Epidermal melanocyte (primary cell): Measurements from ENCODE around the gene ENTPD8.
"Not testable (repeated sequence)": the region's sequence is repeated elsewhere in the genome, so short reads cannot be mapped to it uniquely, and the experiment has no call there.

Experiments
- DNase-seq: peaks from one replicate; pipeline ENCODE4 v3.0.0; 2011; ENCODE audit warnings: low spot score; ENCODE audit not compliant: insufficient read length

The ENTPD8 gene

DNA sequence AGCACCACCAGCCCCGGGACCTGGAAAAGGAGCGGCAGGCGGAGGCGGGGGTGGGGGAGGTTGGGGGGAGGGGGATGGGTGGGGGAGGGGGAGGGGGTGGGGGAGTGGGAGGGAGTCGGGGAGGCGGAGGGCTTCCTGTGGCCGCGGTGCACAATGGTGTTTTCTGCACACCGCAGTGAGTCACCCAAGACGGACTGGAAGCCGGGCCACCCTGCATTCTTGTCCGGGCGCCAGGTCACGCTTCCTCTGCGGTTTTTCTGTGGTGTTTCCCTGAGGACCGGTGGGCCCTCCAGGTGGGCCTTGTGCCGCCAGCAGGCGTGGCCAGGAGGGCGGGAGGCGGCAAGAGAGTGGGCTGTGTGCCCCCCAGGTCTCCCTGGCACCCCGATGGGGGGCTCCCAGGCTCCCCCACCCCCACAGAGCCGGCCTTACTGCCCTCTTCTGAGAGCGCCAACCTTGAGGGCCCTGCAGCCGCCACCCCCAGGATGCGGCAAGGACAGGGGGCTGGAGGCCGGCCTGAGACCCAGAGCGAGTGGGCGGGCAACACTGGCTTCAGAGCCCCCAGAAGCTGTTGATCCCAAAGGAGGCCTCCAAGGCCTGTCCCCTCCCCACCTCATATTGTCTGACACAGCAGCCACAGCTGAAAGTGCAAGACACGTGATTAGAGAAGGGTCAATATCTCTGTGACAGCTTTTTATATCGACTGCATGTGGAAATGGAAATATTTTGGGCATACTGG lies 29.3 kb downstream of the ENTPD8 start:
- no peak for DNase-seq

DNA sequence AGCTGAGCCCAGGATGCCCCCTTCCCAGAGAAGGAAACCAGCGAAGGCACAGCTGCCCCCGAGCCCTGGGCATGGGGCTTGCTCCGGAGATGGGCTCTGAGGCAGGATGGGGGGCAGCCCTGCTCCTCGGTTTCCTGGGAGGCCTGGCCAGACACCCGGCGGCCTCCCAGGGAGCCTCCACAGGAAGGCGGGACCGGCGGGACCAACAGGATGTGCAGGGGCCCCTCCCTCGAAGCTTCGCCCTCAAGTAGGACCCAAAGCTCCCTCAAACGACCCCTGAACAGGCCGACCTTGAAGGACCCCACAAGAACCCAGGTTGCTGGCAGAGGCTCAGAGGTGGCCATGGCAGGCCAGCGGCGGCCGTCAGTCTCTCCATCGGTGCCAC lies 29.9 kb downstream of the ENTPD8 start:
- DNase-seq: no peak

DNA sequence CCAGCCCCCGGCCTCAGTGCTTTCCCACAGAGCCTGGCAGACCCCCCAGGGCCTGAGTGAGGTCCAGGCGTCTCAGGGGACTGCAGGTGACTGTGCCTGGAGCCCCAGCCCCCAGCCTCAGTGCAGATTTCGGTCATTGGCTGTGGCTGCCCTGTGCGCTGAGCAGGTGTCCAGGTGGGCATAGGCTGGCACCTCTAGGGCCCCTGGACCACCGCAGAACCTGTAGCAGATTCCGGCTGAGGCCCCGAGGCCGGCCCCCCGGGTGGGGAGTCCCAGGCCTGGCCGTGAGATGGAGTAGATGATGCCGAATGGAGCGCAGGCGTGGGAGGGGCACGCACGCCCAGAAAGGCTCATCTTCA lies 30.3 kb downstream of the ENTPD8 start:
- no peak for DNase-seq

DNA sequence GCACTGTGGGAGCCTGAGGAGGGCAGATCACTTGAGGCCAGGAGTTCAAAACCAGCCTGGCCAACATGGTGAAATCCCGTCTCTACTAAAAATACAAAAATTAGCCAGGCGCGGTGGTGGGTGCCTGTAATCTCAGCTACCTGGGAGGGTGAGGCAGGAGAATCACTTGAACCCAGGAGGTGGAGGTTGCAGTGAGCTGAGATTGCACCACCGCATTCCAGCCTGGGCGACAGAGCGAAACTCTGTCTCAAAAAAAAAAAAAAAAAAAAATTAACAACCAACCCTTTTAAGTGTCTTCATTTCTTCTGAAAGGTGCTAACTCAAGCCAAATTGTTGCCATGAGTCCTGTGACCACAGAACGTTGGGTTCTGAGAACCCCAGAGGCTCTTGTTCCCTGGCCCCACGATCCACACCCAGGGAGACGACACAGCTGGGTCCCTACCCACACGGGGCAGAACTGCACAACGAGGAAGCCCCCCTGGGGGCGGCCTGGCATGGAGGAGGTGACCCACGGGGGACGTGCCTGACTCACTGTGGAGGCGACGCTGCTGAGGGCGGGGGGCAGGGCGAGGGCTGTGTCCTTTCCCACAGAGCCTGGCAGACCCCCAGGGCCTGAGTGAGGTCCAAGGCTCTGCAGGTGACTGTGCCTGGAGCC lies 30.8 kb downstream of the ENTPD8 start:
- not testable (repeated sequence) for DNase-seq

DNA sequence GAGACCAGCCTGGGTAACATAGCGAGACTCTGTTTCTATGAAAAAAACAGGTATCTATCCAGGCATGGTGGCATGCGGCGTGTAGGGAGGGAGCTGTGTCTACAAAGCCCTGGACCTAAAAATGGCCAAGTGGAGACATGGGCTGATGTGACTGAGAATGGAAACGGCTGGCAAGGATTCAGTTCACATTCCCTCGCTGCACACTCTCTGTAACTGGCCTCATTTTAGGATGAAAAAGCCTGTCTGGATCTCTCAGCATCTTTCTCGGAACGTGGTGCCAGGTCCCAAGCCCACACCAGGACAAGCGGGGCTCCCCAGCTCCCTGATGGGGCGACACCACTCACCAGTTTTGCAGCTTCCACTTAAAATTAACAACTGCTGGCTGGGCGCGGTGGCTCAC lies 31.6 kb downstream of the ENTPD8 start:
- no peak for DNase-seq

DNA sequence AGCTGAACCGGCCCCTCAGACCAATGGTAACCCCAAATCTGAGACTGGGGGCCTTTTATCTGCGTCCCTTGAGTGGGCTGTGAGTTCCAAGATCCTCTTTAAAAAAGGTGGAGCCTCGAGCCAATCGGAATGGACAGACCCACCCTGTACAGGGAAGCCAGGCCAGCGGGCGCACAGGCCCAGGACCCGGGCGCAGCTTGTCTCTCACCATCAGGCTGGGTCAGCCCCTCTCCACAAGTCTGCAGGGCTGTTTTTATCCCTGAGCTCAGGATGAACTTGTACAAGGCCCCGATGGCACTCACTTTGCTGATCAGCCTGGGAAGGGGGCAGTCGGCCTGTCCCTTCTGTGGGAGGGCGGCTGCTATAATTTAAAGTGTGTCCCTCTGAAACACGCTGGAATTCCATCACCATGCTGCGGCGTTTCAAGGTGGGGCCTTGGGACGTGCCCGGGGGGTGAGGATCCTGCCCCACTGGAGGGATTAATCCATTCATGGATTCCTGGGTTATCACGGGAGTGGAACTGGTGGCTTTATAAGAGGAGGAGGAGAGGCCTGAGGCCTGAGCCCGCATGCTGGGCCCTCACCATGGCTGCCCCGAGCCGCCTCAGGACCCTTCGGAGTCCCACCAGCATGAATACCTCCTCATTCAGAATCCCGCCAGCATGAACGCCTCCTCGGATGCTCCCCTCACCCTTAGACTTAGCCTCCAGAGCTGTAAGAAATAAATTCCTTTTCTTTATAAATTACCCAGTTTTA lies 32.3 kb downstream of the ENTPD8 start:
- DNase-seq: no peak

DNA sequence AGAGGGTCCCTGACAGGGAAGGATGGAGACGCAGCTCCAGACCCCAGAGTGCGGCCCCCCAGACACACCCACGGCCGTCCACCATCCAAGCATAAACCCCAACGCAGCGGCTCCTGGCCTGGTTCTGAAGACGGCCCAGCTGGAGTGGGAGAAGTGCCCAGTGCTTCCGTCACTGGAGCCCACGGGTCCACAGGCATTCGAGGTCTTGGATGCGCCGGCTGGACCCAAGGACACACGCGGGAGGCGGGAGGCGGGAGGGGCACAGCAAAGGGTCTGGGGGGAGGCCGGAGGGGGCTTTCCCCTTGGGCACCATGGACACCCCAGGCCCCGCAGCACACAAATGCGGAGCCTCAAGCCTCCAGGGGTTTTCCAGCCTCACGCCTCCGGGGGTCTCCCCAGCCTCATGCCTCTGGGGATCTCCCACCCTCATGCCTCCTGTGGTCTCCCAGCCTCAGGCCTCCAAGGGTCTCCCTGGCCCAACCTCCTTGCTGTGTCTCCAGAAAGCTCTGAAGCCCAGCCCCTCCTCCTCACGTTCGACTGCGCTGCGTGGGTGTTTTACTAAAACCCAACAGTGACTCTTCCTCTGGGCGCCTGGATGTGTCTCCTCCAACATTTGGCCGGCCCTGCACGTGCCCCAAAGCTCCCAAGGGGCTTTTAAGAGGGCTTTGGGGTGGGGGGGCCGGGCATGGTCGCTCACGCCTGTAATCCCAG lies 33.4 kb downstream of the ENTPD8 start:
- no peak for DNase-seq

DNA sequence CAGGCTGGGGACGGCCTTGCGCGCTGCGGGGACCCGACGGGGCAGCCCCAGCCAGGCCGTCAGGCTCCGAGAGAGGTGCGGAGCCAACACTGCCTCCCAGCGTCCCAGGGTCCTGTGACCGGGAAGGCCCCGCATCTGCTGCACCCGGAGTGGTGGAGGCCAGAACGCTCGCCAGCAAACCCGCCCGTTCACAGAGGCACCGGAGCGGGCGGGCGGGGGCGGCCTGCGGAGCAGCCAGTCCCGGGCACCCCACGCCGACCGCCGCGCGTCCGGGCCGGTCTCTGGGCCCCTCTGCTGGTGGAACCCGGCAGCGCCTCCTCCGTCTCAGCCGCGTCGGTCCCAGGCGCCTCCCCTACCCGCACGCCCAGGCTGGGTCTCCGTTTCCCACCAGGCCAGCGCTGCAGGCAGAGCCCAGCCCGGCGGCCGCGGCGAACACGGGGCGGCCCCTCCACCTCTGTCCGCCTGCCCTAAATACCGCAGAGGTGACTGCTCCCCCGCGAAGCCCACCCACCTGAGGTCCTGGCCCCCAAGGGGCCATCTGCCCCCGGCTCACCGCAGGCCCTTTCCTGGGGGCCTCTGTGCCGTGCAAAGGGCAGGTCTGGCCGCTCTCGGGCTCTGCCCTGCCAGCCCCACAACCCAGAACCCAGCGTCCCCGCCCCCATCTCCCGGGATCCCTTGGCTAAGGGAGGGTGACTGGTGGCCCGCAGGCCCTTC lies 34.1 kb downstream of the ENTPD8 start:
- DNase-seq: peak; percentile 78

DNA sequence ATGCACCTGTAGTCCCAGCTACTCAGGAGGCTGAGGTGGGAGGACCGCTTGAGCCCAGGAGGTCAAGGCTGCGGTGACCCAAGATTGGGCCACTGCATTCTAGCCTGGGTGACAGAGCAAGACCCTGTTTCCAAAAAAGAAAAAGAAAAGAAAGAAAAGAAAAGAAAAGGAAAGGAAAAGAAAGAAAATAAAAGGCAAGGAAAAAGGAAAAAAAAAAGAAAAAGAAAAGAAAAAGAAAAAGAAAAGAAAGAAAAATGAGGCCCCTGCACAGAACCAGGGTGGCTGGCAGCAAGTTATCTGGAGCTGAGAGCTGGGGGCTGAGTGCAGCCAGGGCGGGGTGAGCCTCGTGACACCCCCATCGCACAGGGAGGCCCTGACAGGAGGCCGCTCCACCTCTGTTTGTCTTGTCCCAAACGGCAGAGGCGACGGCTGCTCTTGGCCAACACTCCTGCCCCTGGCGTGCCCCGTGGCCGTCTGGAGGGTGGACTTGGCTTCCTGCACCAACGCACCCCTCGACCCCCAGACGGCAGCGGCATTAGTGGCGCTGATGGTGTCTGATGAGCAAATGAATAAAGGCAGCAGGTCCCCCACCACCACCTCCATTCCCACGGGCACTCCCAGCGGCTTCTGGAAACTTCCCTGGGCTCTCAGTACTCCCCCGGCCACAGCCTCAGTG lies 34.9 kb downstream of the ENTPD8 start:
- no peak for DNase-seq

DNA sequence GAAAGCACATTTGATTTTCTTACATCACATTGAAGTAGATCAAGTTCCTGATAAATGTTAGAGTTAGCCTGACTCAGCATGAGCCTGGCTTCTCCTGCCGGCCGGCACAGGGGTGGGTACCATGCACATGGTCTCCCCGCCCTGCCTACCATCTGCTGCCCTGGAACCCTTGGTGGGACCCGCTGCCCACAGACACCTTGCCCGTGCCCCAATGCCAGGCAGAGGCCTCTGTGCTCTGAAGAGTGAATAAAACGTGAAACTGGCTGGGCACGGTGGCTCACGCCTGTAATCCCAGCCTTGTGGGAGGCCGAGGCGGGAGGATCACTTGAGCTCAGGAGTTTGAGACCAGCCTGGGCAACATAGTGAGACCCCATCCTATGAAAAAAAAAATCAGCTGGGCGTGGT lies 35.5 kb downstream of the ENTPD8 start:
- DNase-seq: no peak

DNA sequence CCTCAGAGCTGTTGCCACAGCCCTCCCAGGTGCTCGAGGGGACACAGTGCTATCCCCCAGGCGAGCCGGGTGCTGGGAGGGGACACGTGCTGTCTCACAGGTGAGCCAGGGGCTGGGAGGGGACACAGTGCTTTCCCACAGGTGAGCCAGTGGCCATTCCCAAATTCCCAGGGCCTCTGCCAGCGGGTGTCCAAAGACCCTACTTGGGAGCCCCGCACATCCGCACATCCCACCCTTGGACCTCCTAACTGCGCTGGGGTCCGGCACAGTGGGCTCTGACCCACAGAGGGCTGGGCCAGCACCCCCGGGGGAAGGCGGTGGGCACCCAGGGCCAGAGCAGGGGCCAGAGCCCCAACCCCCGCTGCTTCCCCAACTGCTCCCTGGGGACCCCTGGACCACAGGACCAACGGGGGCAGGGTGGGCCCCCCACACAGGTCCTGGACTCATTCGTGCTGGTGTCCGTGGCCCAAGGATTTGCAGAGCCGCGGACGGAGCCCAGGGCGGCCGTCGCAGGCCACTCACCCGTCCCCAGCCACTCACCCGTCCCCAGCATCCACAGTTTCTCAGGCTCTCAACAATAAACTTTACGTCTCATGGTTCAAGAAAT lies 36.1 kb downstream of the ENTPD8 start:
- no peak for DNase-seq

DNA sequence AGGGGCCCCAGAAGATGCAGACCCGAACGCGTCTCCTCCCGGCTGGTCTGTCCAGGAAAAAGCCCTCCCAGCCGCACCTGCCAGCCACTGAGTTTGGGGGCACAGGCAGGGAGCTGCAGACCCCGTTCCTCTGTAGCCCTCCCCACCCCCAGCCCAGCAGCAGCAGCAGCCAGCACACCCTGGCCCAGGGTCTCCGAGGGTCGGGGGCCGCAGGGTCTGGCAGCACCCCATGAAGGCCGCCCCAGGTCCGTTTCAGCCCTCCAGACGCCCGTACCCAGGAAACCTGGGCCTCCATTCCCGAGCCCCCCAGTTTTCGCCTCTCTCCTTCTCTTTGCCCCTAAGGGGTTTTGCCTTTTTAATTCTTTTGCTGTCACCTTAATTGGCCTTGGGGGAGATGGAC lies 37.9 kb downstream of the ENTPD8 start:
- DNase-seq: no peak

DNA sequence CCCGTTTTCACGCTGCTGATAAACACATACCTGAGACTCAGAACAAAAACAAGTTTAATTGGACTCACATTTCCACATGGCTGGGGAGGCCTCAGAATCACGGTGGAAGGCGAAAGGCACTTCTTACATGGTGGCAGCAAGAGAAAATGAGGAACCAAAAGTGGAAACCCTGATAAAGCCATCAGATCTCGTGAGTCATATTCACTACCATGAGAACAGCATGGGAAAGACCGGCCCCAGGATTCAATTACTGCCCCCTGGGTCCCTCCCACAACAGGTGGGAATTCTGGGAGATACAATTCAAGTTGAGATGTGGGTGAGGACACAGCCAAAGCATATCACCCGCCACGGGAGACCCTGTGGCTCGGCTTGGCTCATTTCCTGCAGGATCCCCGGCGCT lies 38.4 kb downstream of the ENTPD8 start:
- DNase-seq: no peak

DNA sequence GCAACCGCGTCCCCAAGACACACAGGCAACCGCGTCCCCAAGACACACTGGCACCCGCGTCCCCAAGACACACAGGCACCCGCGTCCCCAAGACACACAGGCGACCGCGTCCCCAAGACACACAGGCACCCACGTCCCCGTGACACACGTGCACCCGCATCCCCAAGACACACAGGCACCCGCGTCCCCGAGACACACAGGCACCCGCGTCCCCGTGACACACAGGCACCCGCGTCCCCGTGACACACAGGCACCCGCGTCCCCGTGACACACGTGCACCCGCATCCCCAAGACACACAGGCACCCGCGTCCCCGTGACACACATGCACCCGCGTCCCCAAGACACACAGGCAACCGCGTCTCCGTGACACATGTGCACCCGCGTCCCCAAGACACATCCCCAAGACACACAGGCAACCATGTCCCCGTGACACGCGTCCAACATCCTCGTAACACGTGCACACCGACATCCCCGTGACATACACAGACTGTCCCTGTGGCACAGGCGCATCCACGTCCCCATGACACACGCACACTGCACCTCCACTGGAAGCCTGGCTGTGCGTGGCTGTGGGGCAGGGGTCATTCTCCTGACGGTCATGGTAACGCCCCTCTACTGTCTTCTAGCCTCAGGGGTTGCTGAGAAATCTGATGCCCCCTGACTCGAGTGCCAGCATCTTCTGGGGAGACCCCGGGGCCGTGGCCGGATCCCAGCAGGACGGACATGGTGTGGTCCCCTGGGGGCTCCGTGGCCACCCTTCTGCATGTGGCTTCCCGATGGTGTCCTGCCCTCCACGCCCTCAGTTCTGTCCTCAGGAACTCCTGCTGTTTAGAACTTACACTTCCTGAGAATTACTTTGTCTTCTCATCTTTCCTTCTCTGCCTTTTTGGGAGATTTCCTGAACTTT lies 42.3 kb downstream of the ENTPD8 start:
- no peak for DNase-seq

DNA sequence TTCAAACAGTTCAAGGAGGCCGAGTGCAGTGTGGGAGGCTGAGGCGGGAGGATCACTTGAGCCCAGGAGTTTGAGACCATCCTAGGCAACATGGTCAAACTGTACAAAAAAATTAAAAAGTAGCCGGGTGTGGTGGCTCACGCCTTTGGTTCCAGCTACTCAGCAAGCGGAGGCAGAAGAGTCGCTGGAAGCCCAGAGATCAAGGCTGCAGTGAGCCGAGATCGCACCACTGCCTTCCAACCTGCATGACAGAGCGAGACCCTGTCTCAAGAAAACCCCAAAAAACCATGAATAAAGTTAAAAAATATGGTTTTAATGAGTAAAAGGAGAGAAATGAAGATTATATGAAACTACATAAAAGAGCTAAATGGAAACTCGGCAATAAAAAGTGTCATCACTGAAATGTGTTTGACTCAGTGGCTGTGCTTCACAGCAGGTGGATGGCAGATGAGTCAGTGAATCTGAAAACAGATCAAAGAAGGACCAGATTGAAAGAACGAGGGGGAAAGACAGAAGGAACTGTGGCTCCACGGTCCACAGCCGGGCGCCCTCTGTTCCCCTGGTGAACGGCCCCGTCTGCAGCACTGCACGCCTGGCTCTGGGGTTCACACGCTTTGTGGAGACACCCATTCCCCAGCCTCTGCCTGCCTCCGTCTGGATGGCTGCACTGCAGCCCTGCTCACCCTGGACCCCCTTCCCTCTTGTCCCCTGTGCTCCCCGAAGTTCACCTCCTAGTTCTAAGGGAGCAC lies 43.3 kb downstream of the ENTPD8 start:
- DNase-seq: no peak

DNA sequence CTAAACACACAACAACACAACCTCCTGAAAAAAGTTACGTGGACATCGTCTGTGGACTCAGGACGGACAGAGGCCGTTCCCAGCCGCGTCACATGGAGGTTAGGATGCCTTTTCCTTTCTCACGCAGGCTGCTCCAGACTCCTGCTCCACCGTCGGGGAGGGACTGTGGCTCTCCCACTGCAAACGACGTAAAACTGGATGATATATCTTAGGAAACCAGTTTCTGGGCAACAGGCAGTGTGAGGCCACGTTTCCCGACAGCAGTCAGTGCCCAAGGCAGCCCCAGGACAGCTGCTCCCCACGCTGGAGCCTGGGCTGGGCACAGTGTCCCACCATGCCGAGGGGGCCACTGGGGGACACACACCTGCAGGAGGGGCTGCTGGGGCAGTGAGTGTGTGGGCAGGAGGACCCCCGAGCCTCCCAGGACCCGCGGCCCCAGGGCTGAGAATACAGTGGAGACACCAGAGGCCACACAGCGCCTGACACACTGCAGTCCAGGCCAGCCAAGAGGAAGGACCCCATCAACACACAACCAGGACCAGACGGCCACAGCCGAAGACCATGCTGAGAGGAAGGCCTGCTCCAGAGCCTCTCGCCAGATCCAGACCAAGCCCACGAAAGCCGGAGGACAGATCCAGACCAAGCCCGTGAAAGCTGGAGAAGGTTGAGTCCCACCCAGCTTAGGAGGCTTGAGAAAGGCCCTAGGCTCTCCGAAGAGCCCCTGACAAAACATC lies 44.4 kb downstream of the ENTPD8 start:
- no peak for DNase-seq

DNA sequence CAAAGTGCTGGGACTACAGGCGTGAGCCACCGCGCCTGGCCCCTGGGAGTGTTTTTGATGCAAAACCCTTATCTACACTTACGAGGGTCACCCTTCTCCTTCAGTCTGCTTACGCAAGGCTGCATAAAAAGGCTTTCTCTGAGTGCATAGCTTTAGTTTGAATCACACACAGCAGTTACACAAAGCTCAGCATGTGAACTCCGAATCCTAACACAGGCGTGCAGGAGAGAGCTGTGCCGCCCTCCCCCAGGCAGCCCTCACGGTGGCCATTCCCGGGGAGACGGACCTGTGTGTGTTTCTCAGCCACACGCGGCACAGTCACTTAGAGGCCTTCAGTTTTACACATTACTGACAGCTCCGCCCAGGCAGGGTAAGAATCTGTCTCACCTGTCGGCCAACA lies 44.9 kb downstream of the ENTPD8 start:
- no peak for DNase-seq

DNA sequence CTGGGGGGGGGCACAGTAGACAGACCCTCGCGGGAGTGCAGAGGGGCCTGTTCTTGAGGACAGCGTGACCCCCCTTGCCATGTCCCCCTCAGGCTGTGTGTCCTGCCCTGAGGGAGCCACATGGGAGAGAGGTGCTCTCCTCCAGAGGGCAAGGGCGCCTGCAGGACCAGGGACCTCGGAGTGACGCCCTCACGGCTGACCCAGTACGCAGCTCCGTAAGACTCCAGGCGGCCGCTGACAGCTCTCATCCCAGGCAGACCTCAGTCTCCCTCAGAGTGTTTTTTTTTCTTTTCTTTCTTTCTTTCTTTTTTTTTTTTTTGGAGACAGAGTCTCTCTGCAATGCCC lies 45.5 kb downstream of the ENTPD8 start:
- DNase-seq: no peak
